ENCODE measurements around the gene CDNF.

CDNF gene

DNA sequence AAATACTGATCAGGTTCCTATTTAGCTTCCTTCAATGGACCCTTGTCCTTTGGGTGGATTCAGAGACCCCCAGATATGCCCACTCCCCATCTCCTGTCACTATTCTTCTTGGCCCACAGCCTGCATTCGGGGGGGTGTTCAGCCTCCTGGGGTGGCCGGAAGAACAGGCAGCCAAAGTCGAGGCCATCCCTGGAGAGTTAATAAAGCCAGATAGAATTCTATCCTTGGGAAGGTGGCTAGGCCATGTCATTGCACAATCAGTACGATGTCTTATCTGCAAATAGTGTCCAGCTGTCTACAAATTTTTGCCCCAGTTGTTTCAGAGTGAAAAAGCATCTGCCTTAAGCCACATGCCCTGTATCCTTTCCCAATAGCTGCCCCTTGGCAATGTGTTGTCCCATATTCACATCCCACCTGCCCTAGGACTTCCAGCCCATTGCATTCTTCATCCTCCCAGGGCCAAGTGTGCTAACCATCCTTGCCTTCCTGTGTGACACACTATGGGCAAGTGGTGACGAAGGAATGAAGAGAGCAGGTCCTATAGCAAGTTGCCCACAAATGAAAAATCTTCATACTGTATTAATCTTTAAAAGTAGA, 53.3 kb downstream of the CDNF start:
- no peak for FAIRE-seq

DNA sequence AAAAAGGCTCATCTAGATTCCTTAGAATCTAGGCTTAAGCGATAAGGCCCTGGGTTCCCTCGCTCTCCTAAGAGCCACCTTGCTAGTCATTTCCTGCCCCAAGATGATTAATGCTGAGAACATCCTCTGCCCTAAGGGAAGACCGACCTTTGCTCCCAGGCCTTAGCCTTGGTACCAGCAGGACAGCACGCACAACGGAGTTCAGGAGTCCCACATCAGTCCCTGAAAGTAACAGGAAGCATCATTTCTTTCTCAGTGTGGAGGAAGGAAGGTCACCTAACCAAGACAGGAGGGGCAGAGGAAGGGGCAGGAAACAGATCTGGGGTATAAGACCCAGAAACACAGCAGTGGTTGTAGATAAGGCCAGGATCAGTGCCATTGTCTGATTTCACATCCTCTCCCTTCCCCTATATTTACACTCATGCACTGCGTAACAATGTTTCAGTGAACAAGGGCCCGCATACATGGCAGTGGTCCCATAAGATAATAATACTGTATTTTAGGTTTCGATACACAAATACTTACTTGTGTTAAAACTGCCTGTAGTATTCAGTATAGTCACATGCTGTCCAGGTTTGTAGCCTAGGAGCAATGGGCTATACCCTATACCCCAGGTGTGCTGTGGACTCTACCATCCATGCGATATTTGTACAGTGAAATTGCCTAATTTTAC, 55.0 kb downstream of the CDNF start:
- no peak for FAIRE-seq

DNA sequence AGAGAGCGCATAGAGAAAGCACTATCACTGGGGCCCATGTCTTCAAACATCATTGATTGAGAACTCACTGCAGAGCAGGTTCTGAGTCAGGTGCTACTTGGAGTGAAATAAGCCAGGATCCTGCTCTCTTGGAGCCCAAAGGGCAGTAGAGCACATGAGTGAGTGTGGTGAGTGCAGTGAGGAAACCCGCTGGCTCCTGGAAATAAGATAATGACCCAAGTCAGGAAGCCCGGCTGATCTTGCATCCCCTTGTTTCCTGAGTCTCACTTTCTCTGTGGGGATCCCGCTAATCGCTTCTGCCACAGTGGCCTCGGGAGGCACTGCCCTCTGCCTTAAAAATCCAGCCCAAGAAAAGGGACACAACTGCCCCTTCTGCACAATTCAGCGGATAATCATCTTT, 56.1 kb downstream of the CDNF start:
- FAIRE-seq = no peak

DNA sequence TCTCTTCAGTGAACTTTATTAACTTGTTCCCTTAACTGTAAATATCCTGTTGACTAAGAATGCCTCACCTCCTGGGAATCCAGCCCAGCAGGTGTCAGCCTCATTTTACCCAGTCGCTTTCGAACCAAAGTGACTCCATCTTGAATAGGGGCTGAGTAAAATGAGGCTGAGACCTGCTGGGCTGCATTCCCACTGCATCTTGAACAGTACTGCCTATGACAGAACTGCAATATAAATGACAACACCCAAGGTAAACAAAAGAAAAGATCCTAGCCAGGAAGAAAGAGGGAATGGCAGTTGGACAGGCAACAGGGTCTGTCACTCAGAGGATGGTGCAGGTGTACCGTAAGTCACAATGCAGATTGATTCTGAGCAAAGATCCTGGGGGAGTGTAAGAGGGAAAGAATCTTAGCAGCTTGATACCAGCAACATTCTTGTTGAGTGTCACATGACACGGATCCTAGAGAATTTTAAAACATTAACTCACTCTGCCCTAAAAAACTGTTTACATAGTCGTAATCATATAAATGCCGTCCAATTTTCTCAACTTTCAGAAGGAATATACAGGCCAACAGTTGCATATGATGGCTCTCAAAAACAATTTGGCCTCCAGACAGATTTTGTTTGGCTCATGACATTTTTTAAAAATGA, 58.7 kb downstream of the CDNF start:
- no peak for FAIRE-seq

DNA sequence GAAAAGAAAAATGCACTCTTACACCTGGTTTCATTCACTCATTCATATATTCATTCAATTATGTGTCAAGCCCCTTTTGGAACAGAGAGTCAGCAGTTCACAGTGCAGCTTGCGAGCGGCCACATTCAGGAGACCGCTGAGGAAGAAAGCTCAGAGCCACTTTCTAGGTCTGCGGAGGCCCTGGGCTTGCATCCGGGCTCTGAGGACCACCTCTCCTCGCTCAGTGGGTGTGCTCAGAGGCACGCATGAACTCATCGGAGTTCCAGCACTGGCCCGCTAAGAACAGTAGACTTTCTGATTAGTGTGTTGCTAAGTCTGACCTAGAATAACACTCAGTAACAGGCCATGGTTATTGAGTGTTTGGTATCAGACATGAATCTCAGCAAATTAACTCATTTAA, 61.3 kb downstream of the CDNF start:
- no peak for FAIRE-seq

DNA sequence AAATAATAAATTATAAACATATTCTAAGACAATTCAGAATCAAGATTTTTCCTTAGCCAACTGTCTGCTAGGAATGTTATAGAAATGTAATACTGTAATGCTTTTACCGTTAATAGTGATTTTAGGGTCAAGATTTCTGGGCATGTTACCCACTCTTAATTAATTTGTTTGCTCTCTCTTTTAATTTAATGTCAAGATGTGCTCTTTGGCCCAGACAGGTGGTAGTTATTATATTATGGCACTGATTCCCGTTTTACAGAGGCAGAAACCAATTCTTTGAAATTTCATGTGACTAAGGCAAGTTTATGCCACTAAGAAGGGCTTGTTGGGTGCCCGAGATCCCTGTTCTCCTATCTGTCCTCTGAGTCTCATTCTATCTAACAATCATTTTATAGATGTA, 62.2 kb downstream of the CDNF start:
- no peak for FAIRE-seq

DNA sequence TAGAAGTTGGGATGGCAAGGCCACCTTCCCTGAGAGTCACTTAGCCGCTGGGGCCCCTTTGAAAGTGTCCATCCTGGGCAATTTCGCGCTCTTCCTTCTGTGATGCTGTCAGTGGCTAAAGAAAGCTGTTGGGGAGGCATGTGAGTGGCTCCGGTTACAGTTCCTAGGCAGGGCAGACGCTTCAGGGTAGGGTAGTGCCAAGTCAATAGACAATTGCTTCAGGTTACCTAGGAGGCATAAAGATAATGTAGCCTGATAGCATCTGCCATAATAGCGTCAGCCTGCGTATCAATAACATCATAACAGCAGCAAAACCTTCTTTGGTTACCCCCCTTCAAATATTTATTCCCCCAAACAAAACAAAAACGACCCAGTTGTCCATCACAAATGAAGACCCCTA, 63.0 kb downstream of the CDNF start, which contains the start of gene FAM107B:
TSS of gene FAM107B (minus strand) at position 101 of the 400 bp plus-strand sequence. CDS start 234 bp downstream, outside the sequence.
- no peak for FAIRE-seq

DNA sequence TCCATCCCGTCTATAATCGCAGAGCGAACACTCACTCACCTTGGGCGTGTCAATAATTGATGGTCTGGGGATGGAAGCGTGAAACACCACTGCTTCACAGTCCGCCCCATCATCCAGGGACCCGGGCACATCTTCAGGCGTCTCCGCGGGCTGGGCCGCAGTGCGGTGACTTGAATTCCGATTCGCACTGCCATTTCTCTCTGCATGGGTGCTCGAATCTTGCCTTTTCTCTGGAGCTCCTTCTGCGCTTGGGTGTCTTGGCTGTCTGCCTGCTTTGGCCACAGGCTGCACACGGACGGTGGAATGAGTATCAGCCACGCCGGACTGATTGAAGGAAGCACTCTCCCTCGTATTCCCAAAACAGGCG, 63.6 kb downstream of the CDNF start:
- FAIRE-seq = no peak

DNA sequence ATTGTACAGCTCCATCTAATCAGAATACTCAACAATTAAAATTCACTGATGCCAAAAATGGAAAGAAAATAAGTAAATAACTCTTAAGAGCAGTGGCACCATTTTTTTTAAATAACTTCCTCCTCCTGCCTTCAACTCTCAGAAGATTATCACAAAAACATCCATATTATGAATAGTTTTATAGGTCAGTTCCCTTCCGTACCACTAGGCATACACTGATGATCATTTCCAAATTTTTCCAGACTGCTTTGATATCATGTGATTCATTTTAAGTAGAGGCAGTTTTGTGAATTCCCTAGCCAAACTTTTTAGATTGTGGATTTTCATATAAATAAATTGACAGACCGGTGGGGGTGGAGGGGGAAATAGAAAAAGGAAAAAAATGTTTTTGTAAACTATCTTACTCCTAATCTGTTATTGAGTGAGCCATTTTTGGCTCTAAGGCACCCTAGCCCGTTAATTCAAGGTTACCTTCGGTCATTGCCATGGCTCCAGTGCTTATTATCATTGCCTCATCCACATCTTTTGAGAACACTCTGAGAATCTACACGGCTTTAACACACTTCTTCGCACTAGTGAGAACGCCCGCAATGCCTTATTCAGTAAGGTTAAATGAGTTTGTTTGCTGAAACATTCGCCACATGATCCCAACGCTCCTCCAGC, 64.2 kb downstream of the CDNF start:
- no peak for FAIRE-seq

DNA sequence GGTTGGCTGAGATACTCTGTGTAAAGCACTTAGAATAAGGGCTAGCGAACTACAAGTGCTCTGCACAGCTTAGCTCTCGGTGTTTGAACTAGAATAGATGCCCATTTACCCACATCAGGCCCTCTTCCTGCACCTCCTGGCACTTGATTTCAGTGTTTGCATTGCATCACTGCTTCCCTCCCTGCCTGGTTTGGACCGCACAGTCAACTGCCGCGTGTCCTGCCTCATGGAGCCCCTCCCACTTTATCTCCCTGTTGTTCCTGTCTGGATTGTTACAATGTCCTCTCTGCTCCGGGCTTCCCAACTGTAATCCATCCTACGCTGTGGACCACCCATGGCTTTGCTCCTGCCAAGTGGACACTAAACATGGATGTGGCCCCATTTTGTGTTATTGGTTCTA, 65.4 kb downstream of the CDNF start:
- FAIRE-seq = no peak

DNA sequence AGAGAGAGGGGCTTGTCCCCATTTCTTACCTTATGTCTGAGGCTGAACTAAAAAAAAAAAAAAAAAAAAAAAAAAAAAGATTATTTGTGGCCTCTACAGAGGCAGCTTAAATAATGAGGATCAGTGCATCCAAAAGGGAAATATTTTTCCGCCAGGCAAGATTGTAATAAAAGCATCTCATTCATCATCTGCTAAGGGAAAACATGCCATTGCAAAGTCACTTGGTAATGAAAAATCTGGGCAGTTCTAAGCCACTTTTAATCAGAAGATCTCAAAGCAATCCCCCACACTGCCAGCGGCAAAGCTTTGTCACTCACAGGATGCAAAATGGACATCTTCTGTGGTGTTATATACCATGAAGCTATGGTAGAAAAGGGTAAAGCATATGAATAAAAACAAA, 66.9 kb downstream of the CDNF start:
- no peak for FAIRE-seq

Data from endometrium (tissue), 2 donors.